Mesothelial cell of epicardium (in vitro differentiated cells): Measurements from ENCODE around the gene IGFL2. TPM values are rescaled to one million over a fixed set of nuclear protein-coding genes. Genes with fewer than 3 reads are reported as not detected.

ENCODE experiments used
- DNase-seq, 2 experiments: peaks; one replicate each; pipeline ENCODE4 v3.0.0; 2021; ENCODE audit warnings: low spot score in 2 of 2; ENCODE audit not compliant: unreplicated experiment in 2 of 2
- H3K27ac Mint-ChIP-seq: 2 replicates; pipeline ENCODE4 v1.8.0; 2021; ENCODE audit warnings: mixed read lengths
- H3K27me3 Mint-ChIP-seq: 2 replicates; pipeline ENCODE4 v1.8.0; 2021; ENCODE audit warnings: low read depth, mixed read lengths
- H3K36me3 Mint-ChIP-seq: 2 replicates; pipeline ENCODE4 v1.8.0; 2021; ENCODE audit warnings: mixed read lengths
- H3K4me1 Mint-ChIP-seq: 2 replicates; pipeline ENCODE4 v1.8.0; 2021; ENCODE audit warnings: mixed read lengths
- H3K4me3 Mint-ChIP-seq: 2 replicates; pipeline ENCODE4 v1.8.0; 2021; ENCODE audit warnings: mild to moderate bottlenecking, moderate library complexity, mixed read lengths
- H3K9me3 Mint-ChIP-seq: 2 replicates; pipeline ENCODE4 v1.8.0; 2021; ENCODE audit warnings: mixed read lengths
- total RNA-seq: library from RNA; stranded (reverse); gene quantifications from 3 replicates; pipeline ENCODE4 v1.2.1, GENCODE V29; 2021
- TF ChIP-seq, protein P1 (sequence below): fragments of 200-600 bp; sonication (generic); IDR thresholded peaks from one replicate; pipeline ENCODE4 v1.5.0; 2021; ENCODE audit warnings: antibody characterized with exemption; ENCODE audit not compliant: unreplicated experiment

Gene IGFL2
- total RNA-seq, 1 donor from 2014 or later, result 2.0 TPM

DNA sequence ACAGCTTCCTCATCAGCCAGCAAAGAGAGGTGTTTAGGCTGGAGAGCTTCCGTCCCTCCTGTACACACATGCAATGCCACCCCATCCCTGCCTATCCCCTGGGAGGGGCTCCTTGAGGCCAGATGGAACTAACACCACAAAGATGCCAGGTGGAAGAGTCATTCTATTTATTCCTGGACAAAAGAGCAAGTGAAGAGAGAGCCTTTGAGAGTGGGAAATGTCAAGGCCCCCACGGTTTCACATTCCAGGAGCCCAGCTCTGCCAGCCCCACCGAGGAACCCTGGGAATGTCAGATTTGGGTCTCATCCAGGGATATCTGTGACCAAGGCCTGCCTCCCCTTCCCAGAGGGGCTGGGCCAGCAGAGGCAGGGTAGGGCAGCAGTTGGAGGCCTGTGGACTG is 50.7 kb downstream of the IGFL2 start:
- no peaks in the 10 kb centered on the region for H3K36me3 Mint-ChIP-seq
- H3K4me3 Mint-ChIP-seq, result no peak overlapping the region
- H3K27ac Mint-ChIP-seq, result no peak overlapping the region
- peaks cover 10% of the 10 kb centered on the region for H3K27me3 Mint-ChIP-seq
- no peak for DNase-seq
- H3K4me1 Mint-ChIP-seq, result no peaks in the 10 kb centered on the region
- TF ChIP-seq, protein P1, sequence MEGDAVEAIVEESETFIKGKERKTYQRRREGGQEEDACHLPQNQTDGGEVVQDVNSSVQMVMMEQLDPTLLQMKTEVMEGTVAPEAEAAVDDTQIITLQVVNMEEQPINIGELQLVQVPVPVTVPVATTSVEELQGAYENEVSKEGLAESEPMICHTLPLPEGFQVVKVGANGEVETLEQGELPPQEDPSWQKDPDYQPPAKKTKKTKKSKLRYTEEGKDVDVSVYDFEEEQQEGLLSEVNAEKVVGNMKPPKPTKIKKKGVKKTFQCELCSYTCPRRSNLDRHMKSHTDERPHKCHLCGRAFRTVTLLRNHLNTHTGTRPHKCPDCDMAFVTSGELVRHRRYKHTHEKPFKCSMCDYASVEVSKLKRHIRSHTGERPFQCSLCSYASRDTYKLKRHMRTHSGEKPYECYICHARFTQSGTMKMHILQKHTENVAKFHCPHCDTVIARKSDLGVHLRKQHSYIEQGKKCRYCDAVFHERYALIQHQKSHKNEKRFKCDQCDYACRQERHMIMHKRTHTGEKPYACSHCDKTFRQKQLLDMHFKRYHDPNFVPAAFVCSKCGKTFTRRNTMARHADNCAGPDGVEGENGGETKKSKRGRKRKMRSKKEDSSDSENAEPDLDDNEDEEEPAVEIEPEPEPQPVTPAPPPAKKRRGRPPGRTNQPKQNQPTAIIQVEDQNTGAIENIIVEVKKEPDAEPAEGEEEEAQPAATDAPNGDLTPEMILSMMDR, result no peak
- peaks cover 6% of the 10 kb centered on the region for H3K9me3 Mint-ChIP-seq

DNA sequence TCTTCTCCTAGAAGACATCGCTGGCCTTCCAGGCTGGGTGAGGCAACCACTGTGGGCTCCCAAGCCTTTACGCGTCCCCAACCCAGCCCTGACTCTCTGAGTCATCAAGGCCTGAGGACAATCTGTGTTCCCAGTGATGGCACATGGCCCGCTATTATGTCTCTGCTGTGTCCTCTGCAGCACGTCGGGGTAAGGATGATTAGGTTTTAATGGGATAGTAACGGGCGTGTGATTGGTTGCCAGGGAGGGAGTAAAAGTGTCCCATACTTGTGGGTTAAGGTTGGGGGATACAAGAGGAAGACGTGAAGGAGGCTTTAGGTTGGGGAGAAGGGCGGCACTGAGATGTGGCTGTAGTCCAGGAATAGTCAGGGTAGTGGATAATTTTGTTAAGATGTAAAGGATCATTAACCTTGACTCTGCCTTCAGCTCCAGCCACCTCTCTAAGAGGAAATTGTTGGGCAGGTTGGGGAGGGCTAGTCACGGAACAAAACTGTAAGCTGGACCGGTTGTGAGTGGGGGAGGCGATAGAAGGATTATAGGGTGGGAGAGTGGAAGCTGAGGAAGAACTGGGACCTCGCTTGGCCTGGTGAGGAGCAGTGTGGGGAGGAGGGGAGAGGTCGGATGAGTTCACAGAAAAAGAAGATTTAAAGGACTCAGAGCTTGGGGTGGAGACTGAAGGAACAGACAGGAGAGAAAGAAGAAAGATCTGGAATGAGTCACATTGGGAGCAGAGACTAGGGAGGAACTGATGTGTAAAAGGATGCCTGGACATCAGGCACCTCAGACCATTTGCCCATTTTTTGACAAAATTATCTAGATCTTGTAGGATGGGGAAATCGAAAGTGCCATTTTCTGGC is 53.6 kb downstream of the IGFL2 start:
- H3K36me3 Mint-ChIP-seq, result no peaks in the 10 kb centered on the region
- peaks cover 6% of the 10 kb centered on the region for H3K9me3 Mint-ChIP-seq
- no peak overlapping the region for H3K27ac Mint-ChIP-seq
- TF ChIP-seq, protein P1, result no peak
- H3K4me3 Mint-ChIP-seq, result no peak overlapping the region
- no peak for DNase-seq
- H3K4me1 Mint-ChIP-seq, result peaks cover 2% of the 10 kb centered on the region
- H3K27me3 Mint-ChIP-seq, result peaks cover 5% of the 10 kb centered on the region

DNA sequence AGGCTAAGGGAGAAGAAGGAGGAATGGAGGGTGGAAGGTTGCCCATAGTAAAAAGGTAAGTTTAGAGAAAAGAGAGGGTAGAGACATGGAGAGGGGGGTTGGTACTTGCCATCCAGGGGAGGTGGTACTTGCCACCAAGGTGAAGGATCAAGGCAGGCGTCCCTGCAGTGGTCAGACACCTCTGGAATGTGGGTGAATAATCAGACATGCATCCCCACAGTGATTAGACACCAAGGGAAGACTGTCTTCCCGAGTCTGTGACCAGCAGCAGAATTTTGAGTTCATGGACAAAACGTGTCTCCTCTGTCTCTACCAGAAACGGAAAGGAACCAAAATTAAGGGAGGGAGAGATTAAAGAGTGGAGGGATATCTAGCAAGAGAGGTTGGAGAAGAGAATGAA is 54.4 kb downstream of the IGFL2 start:
- H3K9me3 Mint-ChIP-seq, result peaks cover 6% of the 10 kb centered on the region
- H3K36me3 Mint-ChIP-seq, result no peaks in the 10 kb centered on the region
- no peak overlapping the region for H3K27ac Mint-ChIP-seq
- no peak for DNase-seq
- H3K4me1 Mint-ChIP-seq, result peaks cover 2% of the 10 kb centered on the region
- TF ChIP-seq, protein P1, result no peak
- H3K4me3 Mint-ChIP-seq, result no peak overlapping the region
- H3K27me3 Mint-ChIP-seq, result peaks cover 5% of the 10 kb centered on the region

DNA sequence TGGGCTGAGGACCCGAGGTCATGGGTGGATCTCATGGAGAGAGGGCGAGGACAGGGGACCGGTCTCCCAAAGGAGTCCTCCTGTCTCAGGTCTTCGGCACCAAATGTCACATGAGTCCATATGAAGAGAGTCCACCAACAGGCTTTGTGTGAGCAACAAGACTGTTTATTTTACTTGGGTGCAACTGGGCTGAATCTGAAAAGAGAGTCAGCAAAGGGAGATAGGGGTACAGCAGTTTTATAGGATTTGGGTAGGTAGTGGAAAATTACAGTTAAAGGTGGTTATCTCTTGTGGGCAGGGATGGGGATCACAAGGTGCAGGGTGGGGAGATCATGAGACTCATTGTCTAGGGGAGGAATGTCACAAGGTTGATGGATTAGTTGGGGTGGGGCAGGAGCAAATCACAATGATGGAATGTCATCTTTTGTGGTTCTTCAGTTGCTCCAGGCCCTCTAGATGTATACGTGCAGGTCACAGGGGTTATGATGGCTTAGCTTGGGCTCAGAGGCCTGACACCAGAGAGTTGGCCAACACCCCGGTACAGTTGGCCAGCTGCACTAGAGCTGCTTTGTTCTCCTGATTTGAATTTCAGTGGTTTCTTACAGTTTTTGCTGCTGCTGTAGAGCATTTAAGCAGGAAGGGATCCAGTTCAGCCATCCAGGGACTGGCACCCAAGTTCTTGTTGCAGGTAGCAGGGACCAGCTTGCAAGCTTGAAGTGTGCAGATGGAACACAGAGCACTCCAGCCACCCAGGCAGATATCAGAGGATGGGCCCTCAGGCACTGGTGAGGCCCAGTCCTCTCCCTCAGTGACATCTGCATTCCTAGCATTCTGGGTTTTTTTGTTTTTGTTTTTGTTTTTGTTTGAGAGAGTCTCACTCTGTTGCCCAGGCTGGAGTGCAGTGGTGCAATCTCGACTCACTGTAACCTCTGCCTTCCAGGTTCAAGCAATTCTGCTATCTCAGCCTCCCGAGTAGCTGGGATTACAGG is 55.1 kb downstream of the IGFL2 start:
- peaks cover 6% of the 10 kb centered on the region for H3K9me3 Mint-ChIP-seq

DNA sequence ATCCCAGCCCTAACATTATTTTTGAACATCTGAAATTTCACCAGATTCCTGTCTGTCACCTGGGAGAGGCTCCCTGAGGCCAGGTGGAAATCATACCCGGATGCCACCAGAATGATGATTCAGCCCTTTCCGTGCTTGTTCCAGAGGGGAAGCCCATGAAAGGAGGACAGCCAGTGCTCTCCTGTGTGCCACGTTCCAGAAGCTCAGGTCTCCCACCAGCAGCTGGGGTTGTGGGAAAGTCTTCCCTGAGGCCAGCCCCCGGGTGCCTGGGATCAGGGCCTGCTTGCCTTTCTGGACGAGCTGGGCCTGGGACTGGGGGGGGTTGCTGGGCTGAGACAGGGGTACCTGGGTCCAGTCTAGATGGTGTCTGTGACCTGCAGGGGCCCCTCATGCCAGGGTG is 56.0 kb downstream of the IGFL2 start:
- Mint-ChIP-seq H3K36me3 (no peaks in the 10 kb centered on the region), H3K9me3 (peaks cover 6% of the 10 kb centered on the region), H3K4me1 (peaks cover 7% of the 10 kb centered on the region), H3K27ac (no peak overlapping the region), H3K27me3 (peaks cover 3% of the 10 kb centered on the region), H3K4me3 (no peak overlapping the region)
- DNase-seq, result no peak
- TF ChIP-seq, protein P1, result no peak

More for the DNA sequence above, 55.1 kb downstream of the IGFL2 start:
- Mint-ChIP-seq H3K27ac (no peak overlapping the region), H3K36me3 (no peaks in the 10 kb centered on the region), H3K4me1 (peaks cover 2% of the 10 kb centered on the region), H3K27me3 (peaks cover 5% of the 10 kb centered on the region), H3K4me3 (no peak overlapping the region)
- no peak for DNase-seq
- TF ChIP-seq, protein P1, result no peak
